DOHH2 (cell line): ENCODE results near the gene CIART.

Source experiments
- H3F3A ChIP-seq: fragments of 200-600 bp; sonication (generic), shearing (Covaris generic); 2 replicates; pipeline ENCODE4 v1.6.0; 2016; ENCODE audit warnings: antibody characterized with exemption, mild to moderate bottlenecking; ENCODE audit not compliant: control insufficient read depth, insufficient read depth
- H3K27ac ChIP-seq: fragments of 200-600 bp; sonication (generic); 2 replicates; pipeline ENCODE4 v1.5.1; 2014; ENCODE audit warnings: low read depth, mild to moderate bottlenecking, low read length, moderate library complexity
- H3K27me3 ChIP-seq: fragments of 200-600 bp; sonication (generic); 2 replicates; pipeline ENCODE4 v1.6.1; 2014; ENCODE audit warnings: mild to moderate bottlenecking, low read length, mixed read lengths; ENCODE audit not compliant: control insufficient read depth
- H3K36me3 ChIP-seq: fragments of 200-600 bp; sonication (generic); 2 replicates; pipeline ENCODE4 v1.6.1; 2014; ENCODE audit warnings: mild to moderate bottlenecking, low read length, moderate library complexity, mixed read lengths; ENCODE audit not compliant: control insufficient read depth
- H3K4me1 ChIP-seq: fragments of 200-600 bp; sonication (generic); 2 replicates; pipeline ENCODE4 v1.6.1; 2014; ENCODE audit warnings: mild to moderate bottlenecking, low read length, mixed read lengths; ENCODE audit not compliant: control insufficient read depth
- H3K4me2 ChIP-seq: fragments of 200-600 bp; sonication (generic); 2 replicates; pipeline ENCODE4 v1.6.0; 2014; ENCODE audit warnings: mild to moderate bottlenecking, low read length, moderate library complexity
- H3K4me3 ChIP-seq: fragments of 200-600 bp; sonication (generic); 2 replicates; pipeline ENCODE4 v1.5.1; 2014; ENCODE audit warnings: mild to moderate bottlenecking, low read length, mixed read lengths
- H3K79me2 ChIP-seq: fragments of 200-600 bp; sonication (generic); 2 replicates; pipeline ENCODE4 v1.6.1; 2014; ENCODE audit warnings: mild to moderate bottlenecking, low read length, mixed read lengths; ENCODE audit not compliant: control insufficient read depth
- H3K9me2 ChIP-seq: fragments of 200-600 bp; sonication (generic); replicated peaks from 2 replicates; pipeline ENCODE4 v1.6.1; 2014; ENCODE audit warnings: mild to moderate bottlenecking, low read length, mixed read lengths; ENCODE audit not compliant: control insufficient read depth
- H3K9me3 ChIP-seq: fragments of 200-600 bp; sonication (generic); 2 replicates; pipeline ENCODE4 v1.6.1; 2014; ENCODE audit warnings: antibody characterized with exemption, low read length, mixed read lengths; ENCODE audit not compliant: control insufficient read depth, insufficient read depth
- H4K20me1 ChIP-seq: fragments of 200-600 bp; sonication (generic); 2 replicates; pipeline ENCODE4 v1.6.0; 2014; ENCODE audit warnings: low read depth, mild to moderate bottlenecking, antibody characterized with exemption, low read length, moderate library complexity; ENCODE audit not compliant: control insufficient read depth, insufficient read depth
- EZH2phosphoT487 ChIP-seq: fragments of 200-600 bp; sonication (generic); IDR thresholded peaks from 2 replicates; pipeline ENCODE4 v1.6.1; 2017; ENCODE audit warnings: borderline replicate concordance, mild to moderate bottlenecking, antibody characterized with exemption, low read length, moderate library complexity, mixed read lengths
- TF ChIP-seq, protein P1 (sequence below): fragments of 200-600 bp; sonication (generic); IDR thresholded peaks from one replicate; pipeline ENCODE4 v1.5.1; 2014; ENCODE audit warnings: antibody characterized with exemption, mild to moderate bottlenecking, low read depth, low read length; ENCODE audit not compliant: poor library complexity, severe bottlenecking

Gene CIART

DNA sequence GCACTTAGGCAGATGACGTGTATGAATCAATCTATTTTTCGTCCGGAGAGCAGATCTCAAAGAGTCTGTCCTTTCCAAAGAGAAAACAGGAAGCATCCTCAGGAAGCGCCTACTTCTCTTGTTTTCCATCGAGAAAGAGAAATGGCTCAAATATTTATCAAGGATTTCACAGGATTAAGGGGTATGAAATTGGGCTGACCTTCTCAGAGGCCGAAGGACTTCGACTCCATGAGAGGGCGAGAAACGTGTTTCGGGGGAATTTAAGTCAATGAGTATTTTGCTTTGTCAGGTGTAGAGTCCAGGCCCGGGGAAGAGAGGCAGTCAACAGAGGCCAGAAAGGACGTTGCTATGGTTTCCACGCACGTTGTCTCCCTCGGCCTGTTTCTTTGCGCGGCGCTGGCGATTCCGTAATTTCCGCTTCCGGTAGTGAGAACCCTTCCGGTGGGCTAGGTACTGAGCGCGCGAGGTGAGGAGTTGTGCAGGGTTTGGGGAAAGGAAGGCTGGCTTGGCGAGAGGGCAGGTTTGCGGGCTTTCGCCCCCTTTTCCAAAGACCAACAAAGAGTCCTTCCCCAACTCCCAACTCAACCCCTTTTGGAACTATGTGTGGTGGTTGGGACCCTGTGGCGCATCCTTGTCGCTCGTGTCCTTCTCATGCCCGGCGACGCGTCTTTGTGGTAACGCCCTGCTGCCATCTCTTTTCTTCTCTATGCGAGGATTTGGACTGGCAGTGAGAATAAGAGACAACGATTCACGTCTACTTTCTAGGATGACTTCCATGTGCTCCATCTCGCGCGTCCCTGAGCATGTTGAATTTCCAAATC lies 11.3 kb downstream of the CIART start, which contains the start of gene MRPS21:
TSS of gene MRPS21 (plus strand) at position 429 of the 821 bp plus-strand sequence. CDS start 506 bp downstream, outside the sequence.
- Histone ChIP-seq H3F3A (no peaks in the 10 kb centered on the region), H3K27ac (peak within 1 kb of the TSS; percentile 71), H3K4me3 (peak within 1 kb of the TSS; percentile 98), H3K4me1 (peaks cover 20% of the 10 kb centered on the region), H3K9me3 (no peaks in the 10 kb centered on the region), H3K4me2 (peak within 1 kb of the TSS; percentile 98), H3K27me3 (no peaks in the 10 kb centered on the region), H3K36me3 (peaks cover 39% of the 10 kb centered on the region), H3K79me2 (peaks cover 58% of the 10 kb centered on the region), H4K20me1 (no peaks in the 10 kb centered on the region), H3K9me2 (no peaks in the 10 kb centered on the region)
- TF ChIP-seq, protein P1, sequence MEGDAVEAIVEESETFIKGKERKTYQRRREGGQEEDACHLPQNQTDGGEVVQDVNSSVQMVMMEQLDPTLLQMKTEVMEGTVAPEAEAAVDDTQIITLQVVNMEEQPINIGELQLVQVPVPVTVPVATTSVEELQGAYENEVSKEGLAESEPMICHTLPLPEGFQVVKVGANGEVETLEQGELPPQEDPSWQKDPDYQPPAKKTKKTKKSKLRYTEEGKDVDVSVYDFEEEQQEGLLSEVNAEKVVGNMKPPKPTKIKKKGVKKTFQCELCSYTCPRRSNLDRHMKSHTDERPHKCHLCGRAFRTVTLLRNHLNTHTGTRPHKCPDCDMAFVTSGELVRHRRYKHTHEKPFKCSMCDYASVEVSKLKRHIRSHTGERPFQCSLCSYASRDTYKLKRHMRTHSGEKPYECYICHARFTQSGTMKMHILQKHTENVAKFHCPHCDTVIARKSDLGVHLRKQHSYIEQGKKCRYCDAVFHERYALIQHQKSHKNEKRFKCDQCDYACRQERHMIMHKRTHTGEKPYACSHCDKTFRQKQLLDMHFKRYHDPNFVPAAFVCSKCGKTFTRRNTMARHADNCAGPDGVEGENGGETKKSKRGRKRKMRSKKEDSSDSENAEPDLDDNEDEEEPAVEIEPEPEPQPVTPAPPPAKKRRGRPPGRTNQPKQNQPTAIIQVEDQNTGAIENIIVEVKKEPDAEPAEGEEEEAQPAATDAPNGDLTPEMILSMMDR = no peak
- TF ChIP-seq EZH2phosphoT487 = no peak

DNA sequence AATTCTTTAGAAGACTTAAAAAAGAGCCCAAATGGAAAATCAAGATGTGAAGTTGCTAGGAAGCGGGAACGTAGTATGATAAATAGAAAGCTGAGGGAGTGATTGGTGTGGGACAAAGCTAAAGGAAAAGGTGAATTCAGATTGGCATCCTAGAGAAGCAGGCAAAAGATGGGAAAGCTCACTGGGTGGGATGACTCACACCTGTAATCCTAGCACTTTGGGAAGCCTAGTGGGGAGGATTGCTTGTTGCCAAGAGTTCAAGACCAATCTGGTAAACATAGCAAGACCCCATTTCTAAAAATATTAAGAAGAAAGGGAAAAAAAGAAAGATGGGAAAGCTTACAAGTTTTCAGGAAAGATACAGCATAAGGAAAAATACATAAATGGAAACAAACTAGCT lies 13.1 kb downstream of the CIART start:
- H3K79me2 ChIP-seq = peaks cover 72% of the 10 kb centered on the region
- H4K20me1 ChIP-seq = no peaks in the 10 kb centered on the region
- no peaks in the 10 kb centered on the region for H3K9me3 ChIP-seq
- H3K4me1 ChIP-seq = peaks cover 20% of the 10 kb centered on the region
- peaks cover 54% of the 10 kb centered on the region for H3K36me3 ChIP-seq
- H3K27me3 ChIP-seq = no peaks in the 10 kb centered on the region
- peak overlapping the region; percentile 28 for H3K4me2 ChIP-seq
- H3F3A ChIP-seq = no peaks in the 10 kb centered on the region
- no peak overlapping the region for H3K27ac ChIP-seq
- no peak for TF ChIP-seq EZH2phosphoT487
- TF ChIP-seq, protein P1 = no peak
- peak overlapping the region; percentile 26; the same call in 1 of the 2 replicates for H3K4me3 ChIP-seq
- H3K9me2 ChIP-seq = no peaks in the 10 kb centered on the region

DNA sequence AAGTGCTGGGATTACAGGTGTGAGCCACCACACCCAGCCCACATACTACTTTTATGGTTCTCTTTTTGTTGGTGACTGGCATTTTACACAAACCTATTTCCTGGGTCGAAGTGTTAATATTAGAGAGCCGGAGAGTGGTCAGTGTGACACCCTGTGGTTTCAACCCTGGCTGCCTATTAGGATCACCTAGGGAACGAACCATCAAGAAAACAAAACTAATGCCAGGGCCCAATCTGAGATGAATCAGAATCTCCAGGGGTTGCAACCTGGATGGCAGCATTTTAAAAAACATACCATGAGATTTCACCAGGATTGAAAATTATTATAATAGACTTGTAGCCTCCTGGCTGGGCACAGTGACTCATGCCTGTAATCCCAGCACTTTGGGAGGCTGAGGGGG lies 17.4 kb downstream of the CIART start:
- Histone ChIP-seq H4K20me1 (no peaks in the 10 kb centered on the region), H3K9me3 (no peaks in the 10 kb centered on the region), H3F3A (no peaks in the 10 kb centered on the region), H3K36me3 (peaks cover 81% of the 10 kb centered on the region), H3K9me2 (no peaks in the 10 kb centered on the region), H3K27ac (no peak overlapping the region), H3K4me1 (peaks cover 7% of the 10 kb centered on the region), H3K4me2 (no peak overlapping the region), H3K27me3 (no peaks in the 10 kb centered on the region), H3K79me2 (peaks cover 70% of the 10 kb centered on the region), H3K4me3 (no peak overlapping the region)
- TF ChIP-seq, protein P1 = no peak
- TF ChIP-seq EZH2phosphoT487 = no peak
